Measurements from ENCODE around the gene WRNIP1. TPM values are rescaled to one million over a fixed set of nuclear protein-coding genes. Genes with fewer than 3 reads are reported as not detected.

The WRNIP1 gene
- total RNA-seq, 2 experiments from 2014 or later, result 45.4 to 46.7 TPM

DNA sequence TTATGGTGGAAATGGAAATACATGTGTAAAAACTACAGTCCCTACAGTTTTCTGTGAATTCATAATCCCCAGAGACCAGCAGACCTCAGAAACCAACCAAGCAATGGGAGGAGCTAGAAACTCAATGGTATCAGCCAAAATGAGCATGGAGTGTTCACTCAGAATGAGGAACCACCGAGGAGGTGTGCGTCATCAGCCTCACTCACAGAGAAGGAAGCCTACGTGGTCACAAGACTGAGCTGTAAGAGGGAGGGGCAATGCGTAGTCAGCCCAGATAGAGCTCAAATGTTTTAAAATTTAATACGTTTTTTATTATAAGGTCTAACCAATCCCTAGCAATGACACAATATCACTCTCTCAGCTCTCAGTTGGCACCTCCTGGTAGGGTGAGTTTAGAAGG, 31.9 kb upstream of the WRNIP1 start:
- POLR2A ChIA-PET, result no interaction called here
- peak overlapping the region; percentile 33 for H3K27ac Mint-ChIP-seq
- H3K9me3 Mint-ChIP-seq, result no peaks in the 10 kb centered on the region
- H3K27me3 Mint-ChIP-seq, result peaks cover 7% of the 10 kb centered on the region
- H3K4me3 Mint-ChIP-seq, result no peak overlapping the region
- DNase-seq (no peak), ATAC-seq (ENCODE audit: low read depth) (peak; percentile 95)
- peaks cover 18% of the 10 kb centered on the region for H3K4me1 Mint-ChIP-seq
- H3K36me3 Mint-ChIP-seq, result no peaks in the 10 kb centered on the region

DNA sequence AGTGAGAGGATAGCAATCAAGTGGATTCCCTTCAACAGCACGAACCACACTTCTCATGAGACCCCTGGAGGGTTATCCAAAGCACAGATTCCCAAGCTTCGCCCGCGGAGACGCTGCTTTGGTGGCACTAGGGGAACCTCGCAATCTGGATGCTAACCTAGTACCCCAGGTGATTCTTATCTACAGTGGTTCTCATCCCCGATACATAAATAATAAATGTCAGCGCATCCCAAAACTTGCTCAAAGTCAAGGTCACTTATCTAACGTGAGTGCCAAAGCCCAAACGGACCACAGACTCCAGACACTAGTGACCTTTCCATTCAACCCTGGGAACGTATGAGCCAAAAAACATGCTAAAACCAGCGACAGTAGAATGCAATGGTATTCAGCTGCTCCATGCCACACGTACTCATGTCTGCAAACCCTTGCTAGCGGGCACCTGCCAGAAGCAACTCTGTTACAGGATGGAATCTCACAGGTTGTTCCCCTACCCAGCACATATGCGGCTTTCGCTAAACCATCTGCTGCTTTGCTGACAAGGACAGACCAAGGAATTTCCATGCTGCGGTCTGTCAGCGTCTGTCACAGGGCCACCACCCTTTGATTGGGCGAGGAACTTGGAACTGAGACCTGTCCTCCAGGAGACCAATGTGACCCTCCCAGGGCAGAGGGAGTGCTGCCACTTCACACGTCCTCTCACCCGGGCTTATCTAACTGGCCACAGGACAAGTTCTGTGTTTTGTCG, 31.3 kb upstream of the WRNIP1 start:
- DNase-seq, result no peak
- no peak for ATAC-seq (ENCODE audit: low read depth)
- Mint-ChIP-seq H3K9me3 (no peaks in the 10 kb centered on the region), H3K27me3 (peaks cover 7% of the 10 kb centered on the region), H3K4me1 (peaks cover 17% of the 10 kb centered on the region), H3K36me3 (no peaks in the 10 kb centered on the region), H3K27ac (no peak overlapping the region), H3K4me3 (no peak overlapping the region)
- POLR2A ChIA-PET, result no interaction called here

DNA sequence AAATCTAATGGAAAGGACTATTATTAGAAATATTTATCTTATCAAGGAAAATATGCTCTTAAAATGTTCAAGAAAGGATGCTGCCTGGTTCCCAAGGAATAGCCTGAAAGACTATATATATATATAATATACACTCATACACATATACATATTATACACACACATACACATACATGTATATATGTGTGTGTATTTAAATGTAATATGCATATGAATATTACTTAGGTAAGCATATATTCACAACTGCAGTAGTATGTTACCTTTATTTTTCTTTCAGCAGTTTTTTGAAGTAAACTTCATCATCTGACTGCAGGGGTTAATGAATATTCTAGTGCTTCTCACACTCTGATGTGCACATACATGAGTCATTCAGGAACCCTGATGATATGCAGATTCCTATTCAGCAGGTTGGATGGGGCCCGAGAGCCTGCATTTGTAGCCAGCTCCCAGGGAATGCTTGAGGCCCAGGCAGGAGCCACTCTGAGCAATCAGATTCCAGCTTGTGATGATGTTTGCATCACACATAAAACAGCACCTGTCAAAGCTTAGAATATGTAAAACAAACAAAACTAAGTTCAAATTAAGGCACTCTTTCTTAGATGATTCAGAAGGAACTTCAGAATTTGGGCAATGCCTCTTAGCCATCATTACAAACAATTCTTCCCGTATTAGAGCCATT, 30.6 kb upstream of the WRNIP1 start:
- H3K9me3 Mint-ChIP-seq, result no peaks in the 10 kb centered on the region
- no peak overlapping the region for H3K4me3 Mint-ChIP-seq
- H3K36me3 Mint-ChIP-seq, result no peaks in the 10 kb centered on the region
- H3K27me3 Mint-ChIP-seq, result peaks cover 7% of the 10 kb centered on the region
- POLR2A ChIA-PET, result no interaction called here
- no peak for DNase-seq
- no peak for ATAC-seq (ENCODE audit: low read depth)
- H3K4me1 Mint-ChIP-seq, result peaks cover 15% of the 10 kb centered on the region
- H3K27ac Mint-ChIP-seq, result no peak overlapping the region

DNA sequence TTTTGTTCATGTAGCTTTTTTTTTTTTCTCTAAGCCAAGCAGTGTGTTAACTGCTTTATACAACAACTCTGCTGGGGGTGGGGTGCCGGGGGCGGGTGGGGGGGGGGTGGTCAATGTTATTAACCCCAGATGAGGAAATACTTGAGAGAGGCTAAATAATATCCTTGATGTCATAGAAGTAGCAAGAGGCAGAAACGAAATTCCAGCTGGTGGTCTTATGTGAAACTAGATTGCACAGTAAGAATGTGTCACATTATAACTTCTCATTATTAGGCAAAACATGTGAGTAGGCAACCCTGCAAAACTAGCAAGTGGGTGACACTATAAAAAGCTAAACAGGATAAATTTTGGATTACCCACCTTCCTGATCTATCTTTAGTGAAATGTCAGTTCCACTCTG, 27.3 kb upstream of the WRNIP1 start:
- POLR2A ChIA-PET, result no interaction called here
- ATAC-seq (ENCODE audit: low read depth) (no peak), DNase-seq (no peak)
- Mint-ChIP-seq H3K36me3 (no peaks in the 10 kb centered on the region), H3K27ac (no peak overlapping the region), H3K4me1 (peaks cover 10% of the 10 kb centered on the region), H3K27me3 (peaks cover 7% of the 10 kb centered on the region), H3K9me3 (no peaks in the 10 kb centered on the region), H3K4me3 (no peak overlapping the region)

DNA sequence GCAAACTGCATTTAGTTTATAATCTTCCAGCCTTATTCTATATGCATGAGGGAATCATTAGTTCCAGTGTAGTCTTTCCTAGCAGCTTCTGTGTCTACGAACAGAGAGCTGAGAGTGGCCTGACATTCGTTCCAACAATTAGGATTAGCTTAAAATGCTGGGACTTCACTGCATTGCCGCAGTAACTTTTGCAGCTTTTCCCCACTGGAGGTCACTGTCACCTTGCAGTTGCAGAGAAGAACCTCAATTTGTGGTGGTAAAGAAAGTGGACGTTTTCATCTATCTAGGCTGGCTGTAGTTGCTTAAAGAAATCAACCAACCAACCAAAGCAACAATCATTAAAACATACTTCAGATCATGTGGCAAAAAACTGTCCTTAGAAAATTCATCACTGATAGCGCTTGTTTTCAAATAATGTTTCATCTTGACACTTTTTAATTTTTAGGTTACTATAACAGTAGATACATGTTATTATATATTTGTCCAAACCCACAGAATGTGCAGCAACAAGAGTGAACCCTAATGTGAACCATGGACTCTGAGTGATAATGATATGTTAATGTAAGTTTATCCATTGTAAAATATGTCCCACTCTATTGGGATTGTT, 26.7 kb upstream of the WRNIP1 start:
- Mint-ChIP-seq H3K4me1 (peaks cover 5% of the 10 kb centered on the region), H3K4me3 (no peak overlapping the region), H3K27ac (no peak overlapping the region), H3K36me3 (no peaks in the 10 kb centered on the region), H3K27me3 (peaks cover 7% of the 10 kb centered on the region), H3K9me3 (no peaks in the 10 kb centered on the region)
- POLR2A ChIA-PET, result no interaction called here
- no peak for DNase-seq
- ATAC-seq (ENCODE audit: low read depth), result peak; percentile 60

DNA sequence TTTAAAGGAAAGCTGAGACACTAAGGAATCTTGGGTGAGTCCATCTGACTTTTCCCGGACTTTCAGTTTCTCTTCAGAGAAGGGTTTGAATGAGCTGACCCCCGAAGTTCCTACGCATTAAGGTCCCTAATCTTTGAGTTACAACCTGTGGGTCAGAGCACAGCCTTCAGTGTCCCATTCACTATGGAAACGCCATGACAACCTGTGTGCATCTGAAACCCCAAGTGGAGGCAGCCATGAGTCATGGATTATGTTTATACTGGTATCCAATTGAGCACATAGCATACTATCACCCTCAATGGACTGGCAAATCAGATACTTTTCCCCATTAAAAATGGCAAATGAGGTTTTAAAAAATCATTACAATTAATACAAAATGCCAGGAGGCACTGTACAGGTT, 25.9 kb upstream of the WRNIP1 start:
- no peak for ATAC-seq (ENCODE audit: low read depth)
- Mint-ChIP-seq H3K4me3 (no peak overlapping the region), H3K4me1 (peaks cover 4% of the 10 kb centered on the region), H3K36me3 (no peaks in the 10 kb centered on the region), H3K9me3 (no peaks in the 10 kb centered on the region), H3K27ac (no peak overlapping the region), H3K27me3 (peaks cover 7% of the 10 kb centered on the region)
- DNase-seq, result no peak
- POLR2A ChIA-PET, result no interaction called here

DNA sequence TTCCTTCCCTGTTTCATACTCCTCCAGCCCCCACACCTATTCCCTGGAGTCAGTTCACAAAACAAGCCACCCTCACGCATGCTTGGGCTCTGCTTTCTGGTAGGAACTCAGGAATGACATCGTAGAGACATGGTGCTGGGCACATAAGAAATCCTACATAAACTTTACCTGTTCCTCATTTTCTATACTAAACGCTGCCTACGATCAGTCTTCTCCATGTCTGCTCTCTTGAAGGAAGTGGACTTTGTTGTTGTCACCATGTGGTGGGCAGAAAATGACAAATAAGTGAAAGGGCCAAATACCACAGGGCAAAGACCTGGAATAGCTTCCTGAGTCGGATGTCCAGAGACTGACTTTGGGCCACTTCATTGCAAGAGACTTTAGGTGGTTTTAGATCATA, 24.6 kb upstream of the WRNIP1 start:
- H3K4me3 Mint-ChIP-seq, result no peak overlapping the region
- DNase-seq (no peak), ATAC-seq (ENCODE audit: low read depth) (no peak)
- H3K27ac Mint-ChIP-seq, result no peak overlapping the region
- H3K36me3 Mint-ChIP-seq, result no peaks in the 10 kb centered on the region
- H3K4me1 Mint-ChIP-seq, result peaks cover 4% of the 10 kb centered on the region
- POLR2A ChIA-PET, result no interaction called here
- H3K27me3 Mint-ChIP-seq, result peaks cover 7% of the 10 kb centered on the region
- no peaks in the 10 kb centered on the region for H3K9me3 Mint-ChIP-seq

DNA sequence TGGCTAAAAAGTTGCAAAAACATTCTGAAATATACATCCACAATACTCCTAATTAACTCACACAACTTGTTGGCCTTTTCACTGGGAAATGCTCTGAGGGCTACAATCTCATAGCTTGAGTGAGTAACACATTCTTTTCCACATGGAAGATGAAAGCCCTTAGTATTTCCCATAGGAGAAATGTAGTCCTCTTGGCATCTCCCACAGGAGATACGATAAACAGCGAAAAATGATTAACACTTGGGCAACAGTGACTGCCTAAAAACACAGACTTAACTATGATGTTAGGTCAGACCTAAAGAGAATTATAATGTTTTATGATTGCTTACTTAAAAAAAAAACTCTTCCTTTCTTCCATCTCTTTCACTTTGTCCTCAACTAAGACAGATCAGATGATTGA, 23.4 kb upstream of the WRNIP1 start:
- POLR2A ChIA-PET, result no interaction called here
- Mint-ChIP-seq H3K9me3 (no peaks in the 10 kb centered on the region), H3K4me1 (peaks cover 4% of the 10 kb centered on the region), H3K4me3 (no peak overlapping the region), H3K27me3 (peaks cover 10% of the 10 kb centered on the region), H3K36me3 (no peaks in the 10 kb centered on the region), H3K27ac (no peak overlapping the region)
- DNase-seq, result no peak
- ATAC-seq (ENCODE audit: low read depth), result no peak

DNA sequence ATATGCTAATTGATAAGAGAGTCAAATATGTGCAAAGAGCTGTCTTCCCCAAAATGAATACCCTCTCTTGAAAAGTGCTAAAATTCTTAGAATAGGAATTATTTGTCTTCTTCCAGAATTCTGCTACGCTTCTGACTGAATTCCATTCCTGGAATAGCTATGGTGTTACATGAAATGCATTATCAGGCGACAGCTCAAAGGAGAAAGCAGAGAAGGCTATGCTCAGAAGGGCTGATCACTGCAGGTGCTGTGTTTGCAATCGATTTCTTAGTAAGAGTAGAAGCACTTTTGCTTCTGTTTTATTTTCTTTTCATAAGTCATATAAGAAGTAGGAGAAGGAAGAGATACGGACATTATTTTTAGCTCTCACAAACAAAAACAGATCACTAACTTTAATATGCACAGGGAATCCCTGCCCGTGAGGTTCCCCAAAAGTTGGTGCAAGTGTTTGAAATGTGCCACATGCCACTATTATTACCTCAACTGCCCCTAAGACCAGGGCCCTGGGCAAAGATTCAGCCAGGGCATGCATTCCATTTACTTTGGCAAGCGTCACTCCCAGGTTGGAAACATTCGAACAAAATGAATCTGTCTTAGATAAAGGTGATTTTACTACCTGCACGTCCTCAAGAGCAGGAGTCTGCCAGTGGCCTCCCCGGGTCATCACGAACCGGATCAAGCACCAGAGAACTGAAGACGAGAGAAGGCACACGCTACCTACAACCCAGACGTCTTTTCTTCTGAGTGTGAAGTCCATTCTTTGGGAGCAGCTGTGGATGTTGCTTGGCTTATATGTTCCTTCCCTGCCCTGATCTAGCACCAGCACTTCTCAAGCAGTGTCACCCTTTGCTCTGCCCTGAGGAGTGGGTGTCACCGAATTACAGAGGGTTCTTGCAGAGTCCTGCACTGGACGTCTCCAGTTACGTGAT, 21.6 kb upstream of the WRNIP1 start:
- POLR2A ChIA-PET, result interaction anchor here (0.8 kb wide), 1 partner anchor 18 kb away, joined by 3 read pairs; no protein-coding TSS in a partner anchor
- peaks cover 9% of the 10 kb centered on the region for H3K27me3 Mint-ChIP-seq
- no peak for DNase-seq
- no peak overlapping the region for H3K4me3 Mint-ChIP-seq
- H3K36me3 Mint-ChIP-seq, result no peaks in the 10 kb centered on the region
- H3K9me3 Mint-ChIP-seq, result no peaks in the 10 kb centered on the region
- no peak overlapping the region for H3K27ac Mint-ChIP-seq
- no peak for ATAC-seq (ENCODE audit: low read depth)
- no peaks in the 10 kb centered on the region for H3K4me1 Mint-ChIP-seq

DNA sequence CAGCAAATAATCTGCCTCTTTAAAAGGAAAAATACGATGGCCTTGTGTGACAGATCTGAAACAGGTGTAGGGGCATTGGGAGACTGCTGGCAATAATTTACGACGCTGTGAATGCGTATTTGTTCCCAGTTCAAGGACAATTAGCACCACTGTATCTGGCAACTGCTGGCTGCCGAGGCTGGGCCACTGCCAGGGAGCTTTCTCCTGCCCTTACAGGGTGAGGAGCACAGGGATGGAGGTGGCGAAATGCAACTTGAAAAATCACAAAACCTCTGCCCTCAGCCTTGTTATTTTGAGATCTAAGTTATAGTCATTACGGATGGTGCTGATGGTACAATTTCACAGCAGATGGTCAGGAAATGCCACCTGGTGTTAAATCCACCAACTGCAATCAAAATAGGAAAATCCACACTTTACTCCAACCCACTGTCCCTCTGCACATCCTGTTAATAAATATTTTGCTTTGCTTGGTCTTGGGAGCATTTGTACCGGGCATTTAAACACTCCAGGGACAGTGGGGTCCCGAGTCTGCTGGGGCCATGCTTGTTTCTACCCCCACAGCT, 20.9 kb upstream of the WRNIP1 start:
- H3K36me3 Mint-ChIP-seq, result no peaks in the 10 kb centered on the region
- no peak for DNase-seq
- no peak for ATAC-seq (ENCODE audit: low read depth)
- peaks cover 14% of the 10 kb centered on the region for H3K27me3 Mint-ChIP-seq
- no peaks in the 10 kb centered on the region for H3K4me1 Mint-ChIP-seq
- no peaks in the 10 kb centered on the region for H3K9me3 Mint-ChIP-seq
- H3K27ac Mint-ChIP-seq, result no peak overlapping the region
- POLR2A ChIA-PET, result no interaction called here
- H3K4me3 Mint-ChIP-seq, result no peak overlapping the region

DNA sequence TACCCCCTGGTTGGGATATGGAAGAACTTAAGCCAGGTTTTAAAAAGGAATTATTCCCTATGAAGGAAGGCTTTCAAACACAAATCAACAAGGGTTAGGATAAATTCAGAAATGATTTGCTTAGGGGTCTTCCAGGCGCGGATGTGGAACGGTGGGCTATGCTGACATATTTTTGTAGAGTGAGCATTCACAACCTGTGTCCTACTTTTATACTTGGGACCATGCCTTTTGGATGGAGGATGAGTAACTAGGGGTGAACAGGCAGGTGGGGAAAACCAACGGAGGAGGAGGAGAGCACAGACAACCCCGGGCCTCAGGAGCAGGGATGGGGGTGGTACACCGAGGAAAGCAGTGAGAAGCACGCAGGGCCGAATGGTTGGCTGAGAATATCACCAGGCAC, 20.4 kb upstream of the WRNIP1 start:
- no peak for ATAC-seq (ENCODE audit: low read depth)
- Mint-ChIP-seq H3K4me1 (peaks cover 2% of the 10 kb centered on the region), H3K36me3 (no peaks in the 10 kb centered on the region), H3K4me3 (no peak overlapping the region), H3K27me3 (peaks cover 14% of the 10 kb centered on the region), H3K9me3 (no peaks in the 10 kb centered on the region), H3K27ac (no peak overlapping the region)
- DNase-seq, result no peak
- POLR2A ChIA-PET, result no interaction called here

DNA sequence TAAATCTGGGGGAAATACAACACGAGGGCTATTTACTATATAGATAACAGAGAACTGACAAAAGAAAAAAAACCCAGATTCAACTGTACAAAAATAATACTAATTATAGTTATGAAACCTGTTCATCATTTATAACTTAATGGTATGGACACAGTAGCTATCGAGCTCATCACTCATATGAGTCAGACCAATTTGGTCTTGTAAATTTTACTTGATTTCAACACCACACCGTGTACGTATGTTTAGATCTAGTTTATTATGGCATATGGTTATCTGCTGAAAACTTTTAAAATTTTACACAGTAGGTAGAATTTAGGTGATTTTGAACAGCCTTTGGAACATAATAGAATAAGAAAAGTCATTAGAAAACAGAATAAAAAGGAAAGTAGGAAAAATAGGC, 19.9 kb upstream of the WRNIP1 start:
- no peak for ATAC-seq (ENCODE audit: low read depth)
- Mint-ChIP-seq H3K9me3 (no peaks in the 10 kb centered on the region), H3K27me3 (peaks cover 16% of the 10 kb centered on the region), H3K27ac (no peak overlapping the region), H3K36me3 (no peaks in the 10 kb centered on the region), H3K4me1 (peaks cover 4% of the 10 kb centered on the region), H3K4me3 (no peak overlapping the region)
- POLR2A ChIA-PET, result no interaction called here
- no peak for DNase-seq

DNA sequence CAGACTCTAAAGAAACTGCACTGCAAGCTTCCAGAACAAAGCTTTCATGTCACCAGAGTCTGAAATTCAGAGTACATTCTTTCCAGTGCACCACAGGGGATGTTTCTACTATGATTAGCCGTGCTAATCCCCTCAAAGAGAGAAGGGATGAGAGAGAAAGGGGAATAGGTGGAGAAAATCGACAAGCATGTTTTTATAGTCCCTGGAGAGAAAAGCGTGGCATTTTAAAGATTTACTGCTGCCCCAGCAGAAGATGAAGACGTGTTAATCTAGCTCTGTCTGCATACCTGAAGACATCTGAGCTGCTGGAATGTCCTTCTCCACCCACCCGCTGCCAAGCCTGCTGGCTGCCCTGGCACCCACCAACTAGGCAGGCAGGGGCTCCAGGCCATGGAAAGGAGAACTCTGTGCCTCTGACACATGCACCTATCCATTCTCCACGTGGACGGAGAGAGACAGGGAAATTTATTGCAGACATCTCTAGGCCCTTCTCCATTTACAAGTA, 18.6 kb upstream of the WRNIP1 start:
- Mint-ChIP-seq H3K27me3 (peaks cover 23% of the 10 kb centered on the region), H3K9me3 (no peaks in the 10 kb centered on the region), H3K4me1 (peaks cover 4% of the 10 kb centered on the region), H3K36me3 (no peaks in the 10 kb centered on the region), H3K4me3 (no peak overlapping the region), H3K27ac (no peak overlapping the region)
- DNase-seq (no peak), ATAC-seq (ENCODE audit: low read depth) (no peak)
- POLR2A ChIA-PET, result no interaction called here
